GM21723 (cell line): ENCODE results near the gene HTR2B.
"Not testable (repeated sequence)": the region's sequence is repeated elsewhere in the genome, so short reads cannot be mapped to it uniquely, and the experiment has no call there.

Source experiments
- ATAC-seq: cut with Tn5 transposase; IDR thresholded peaks from one replicate; pipeline ENCODE4 v1.9.1; 2021; ENCODE audit warnings: mild to moderate bottlenecking, moderate library complexity; ENCODE audit not compliant: unreplicated experiment

Gene HTR2B

GRCh38 chr2:231134910-231135655, 10.2 kb upstream of the HTR2B start:
- ATAC-seq: no peak

GRCh38 chr2:231133365-231134099, 8.7 kb upstream of the HTR2B start:
- no peak for ATAC-seq

DNA sequence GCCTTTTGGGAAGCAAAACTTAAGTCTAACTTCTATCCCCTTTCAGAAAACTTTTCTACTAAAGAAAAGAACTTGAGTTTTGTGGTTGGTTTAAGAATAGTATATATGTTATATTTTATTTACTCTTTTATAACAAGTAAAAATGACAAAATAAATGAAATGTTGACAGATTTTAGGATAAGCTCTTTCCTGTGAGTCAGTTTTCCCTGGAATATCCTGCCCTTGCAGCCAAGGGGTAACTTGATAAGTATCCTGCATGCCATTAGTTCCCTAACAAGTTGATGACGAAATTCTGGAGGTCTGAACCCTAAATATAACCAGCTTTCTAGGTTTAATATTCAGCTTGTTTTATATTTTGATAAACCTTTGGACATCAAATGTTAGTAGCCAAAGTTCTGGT, 7.3 kb upstream of the HTR2B start:
- no peak for ATAC-seq

DNA sequence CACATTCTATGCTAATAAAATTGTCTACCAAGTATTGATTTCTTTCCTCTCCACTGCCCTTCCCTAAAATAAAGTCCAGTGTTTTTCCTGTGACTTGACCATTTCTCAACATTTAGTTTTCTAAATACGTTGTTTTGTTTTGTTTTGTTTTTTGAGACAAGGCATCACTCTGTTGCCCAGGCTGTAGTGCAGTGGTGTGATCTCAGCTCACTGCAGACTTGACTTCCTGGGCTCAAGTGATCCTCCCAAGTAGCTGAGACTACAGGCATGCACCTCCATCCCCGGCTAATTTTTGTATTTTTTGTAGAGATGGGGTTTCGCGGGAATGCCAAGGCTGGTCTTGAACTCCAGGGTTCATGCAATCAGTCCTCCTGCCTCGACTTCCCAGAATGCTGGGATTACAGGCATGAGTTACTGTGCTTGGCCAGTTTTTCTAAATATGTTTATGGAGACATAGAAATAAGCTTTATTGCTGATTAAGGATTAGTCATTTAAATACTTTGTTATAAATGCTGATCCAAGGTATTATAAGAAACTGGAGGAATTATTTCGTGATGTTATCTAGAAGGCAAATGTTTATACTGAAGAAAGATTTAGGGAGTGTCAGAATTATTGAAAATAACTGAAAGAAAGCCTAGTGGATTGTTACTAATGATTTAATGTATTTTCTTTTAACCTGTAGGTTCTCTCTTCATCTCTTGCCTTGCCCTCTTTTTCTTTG, 5.7 kb upstream of the HTR2B start:
- ATAC-seq: no peak

DNA sequence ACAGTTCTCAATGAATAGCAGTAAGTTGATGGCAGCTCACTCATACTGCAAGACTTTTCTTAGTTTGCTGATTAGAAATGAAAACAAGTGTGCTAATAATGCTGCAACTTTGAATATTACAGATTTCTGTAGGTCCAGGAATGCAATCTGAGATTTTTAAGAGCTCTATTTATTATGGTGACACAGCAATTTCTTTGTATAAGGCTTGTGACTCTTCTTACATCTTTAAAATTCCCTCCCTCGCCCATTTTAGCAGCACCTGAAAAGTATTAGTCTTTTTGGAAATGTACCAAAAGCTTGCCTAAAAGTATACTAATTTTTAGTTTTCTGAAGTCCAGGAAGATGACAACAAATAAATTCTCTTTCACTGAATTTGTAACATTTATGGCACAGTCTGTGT, 4.4 kb upstream of the HTR2B start:
- no peak for ATAC-seq

GRCh38 chr2:231128541-231128940, 3.7 kb upstream of the HTR2B start:
- no peak for ATAC-seq

- ATAC-seq: no peak
Observed at GRCh38 chr2:231127936-231128335, 3.1 kb upstream of the HTR2B start.

DNA sequence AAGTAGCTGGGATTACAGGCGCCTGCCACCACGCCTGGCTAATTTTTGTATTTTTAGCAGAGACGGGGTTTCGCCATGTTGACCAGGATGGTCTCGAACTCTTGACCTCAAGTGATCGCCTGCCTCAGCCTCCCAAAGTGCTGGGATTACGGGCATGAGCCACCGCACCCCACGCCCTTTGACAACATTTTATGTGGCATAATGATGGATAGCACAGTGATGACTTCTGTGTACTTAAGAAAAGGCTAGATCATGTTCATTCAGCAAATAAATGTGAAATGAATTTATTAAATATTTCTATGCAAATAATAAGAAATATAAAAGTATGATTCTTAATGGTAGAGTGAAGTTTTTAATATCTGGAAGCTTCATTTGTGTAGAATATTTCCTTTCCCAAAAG, 2.6 kb upstream of the HTR2B start:
- no peak for ATAC-seq

DNA sequence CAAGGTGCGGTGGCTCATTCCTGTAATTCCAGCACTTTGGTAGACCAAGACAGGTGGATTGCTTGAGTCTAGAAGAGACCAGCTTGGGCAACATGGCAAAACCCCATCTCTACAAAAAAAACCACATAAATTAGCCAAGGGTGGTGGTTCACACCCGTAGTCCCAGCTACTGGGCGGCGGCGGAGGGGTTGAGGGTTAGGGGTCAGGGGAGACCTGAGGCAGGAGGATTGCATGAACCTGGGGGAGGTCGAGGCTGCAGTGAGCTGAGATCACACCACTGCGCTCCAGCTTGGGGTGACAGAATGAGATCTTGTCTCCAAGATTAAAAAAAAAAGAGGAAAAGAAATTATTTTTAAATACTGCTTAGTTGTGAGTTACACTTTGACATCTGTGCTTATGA, 1.3 kb upstream of the HTR2B start:
- ATAC-seq: no peak

- no peak for ATAC-seq
Observed at GRCh38 chr2:231123362-231123898, 1.4 kb downstream of the HTR2B start.

- ATAC-seq: no peak
Observed at GRCh38 chr2:231118614-231118942, 6.3 kb downstream of the HTR2B start.

GRCh38 chr2:231117922-231118613, 6.8 kb downstream of the HTR2B start:
- no peak for ATAC-seq

GRCh38 chr2:231117148-231117547, 7.7 kb downstream of the HTR2B start:
- ATAC-seq: no peak

GRCh38 chr2:231115651-231116050, 9.2 kb downstream of the HTR2B start:
- no peak for ATAC-seq

GRCh38 chr2:231113489-231113888, 11.4 kb downstream of the HTR2B start:
- ATAC-seq: no peak

DNA sequence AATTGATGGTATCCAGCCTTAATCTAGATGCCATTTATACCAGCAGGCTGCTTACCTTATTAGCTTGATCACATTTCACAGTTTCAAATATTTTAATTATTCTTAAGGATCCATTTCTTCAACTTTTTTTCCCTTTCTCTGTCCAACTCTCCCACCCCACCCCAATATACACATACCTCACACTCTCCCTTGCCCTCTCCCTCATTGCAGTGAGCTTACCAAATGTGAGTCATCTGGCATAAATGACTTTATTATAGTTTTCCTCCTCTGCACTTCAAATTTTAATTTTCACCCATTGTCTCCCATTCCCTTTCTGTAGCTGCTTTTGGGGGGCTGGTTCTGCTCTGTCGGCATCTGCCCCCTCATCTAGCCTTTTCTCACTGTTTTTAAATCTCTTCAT, 12.9 kb downstream of the HTR2B start:
- no peak for ATAC-seq

GRCh38 chr2:231110551-231110950, 14.3 kb downstream of the HTR2B start:
- ATAC-seq: no peak

DNA sequence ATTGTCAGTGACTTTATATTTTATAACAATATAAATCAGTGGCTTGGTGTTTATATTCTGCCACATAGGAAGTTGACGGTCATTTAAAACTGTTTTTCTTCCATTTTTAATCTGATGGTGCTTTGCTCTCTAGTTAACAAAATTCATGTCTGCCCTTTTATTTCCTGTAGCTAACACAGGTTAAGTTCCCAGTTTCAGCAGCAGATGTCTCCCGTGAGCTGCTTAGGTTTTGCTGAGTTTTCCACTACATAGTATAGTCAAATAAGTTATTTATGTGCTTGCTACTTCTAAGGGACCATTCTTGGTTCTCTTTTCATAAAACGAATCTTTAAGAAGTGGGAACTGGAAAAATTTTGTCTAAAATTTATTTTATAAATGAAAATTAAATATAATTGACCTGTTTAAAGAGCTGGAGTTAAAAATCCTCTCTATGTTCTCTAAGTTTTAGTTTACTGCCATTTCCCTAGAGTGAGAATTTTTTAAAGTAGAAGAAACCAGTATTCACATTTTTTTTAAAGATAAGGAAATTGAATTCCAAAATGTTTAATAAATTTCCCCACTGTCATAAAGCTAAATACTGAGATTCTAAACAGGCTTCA, 20.6 kb downstream of the HTR2B start:
- ATAC-seq: peak; percentile 77

DNA sequence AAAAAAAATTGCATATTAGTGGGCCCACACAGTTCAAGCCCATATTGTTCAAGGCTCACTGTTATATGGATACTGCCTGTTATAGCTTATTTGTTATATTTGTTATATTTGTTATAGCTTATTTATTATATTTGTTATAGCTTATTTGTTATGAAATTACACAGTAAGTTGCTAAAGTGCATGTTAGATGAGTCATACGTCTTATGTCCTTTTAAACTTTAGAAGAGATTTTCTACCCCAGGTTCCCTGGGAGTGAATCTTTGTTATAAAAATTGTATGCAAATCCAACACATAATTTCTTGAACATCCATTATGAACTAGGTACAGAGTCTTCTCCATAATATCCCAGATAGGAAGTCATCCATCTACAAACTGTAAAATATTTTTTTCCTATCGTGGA, 22.1 kb downstream of the HTR2B start:
- ATAC-seq: no peak

- ATAC-seq: no peak
Observed at GRCh38 chr2:231100990-231101389, 23.9 kb downstream of the HTR2B start.

DNA sequence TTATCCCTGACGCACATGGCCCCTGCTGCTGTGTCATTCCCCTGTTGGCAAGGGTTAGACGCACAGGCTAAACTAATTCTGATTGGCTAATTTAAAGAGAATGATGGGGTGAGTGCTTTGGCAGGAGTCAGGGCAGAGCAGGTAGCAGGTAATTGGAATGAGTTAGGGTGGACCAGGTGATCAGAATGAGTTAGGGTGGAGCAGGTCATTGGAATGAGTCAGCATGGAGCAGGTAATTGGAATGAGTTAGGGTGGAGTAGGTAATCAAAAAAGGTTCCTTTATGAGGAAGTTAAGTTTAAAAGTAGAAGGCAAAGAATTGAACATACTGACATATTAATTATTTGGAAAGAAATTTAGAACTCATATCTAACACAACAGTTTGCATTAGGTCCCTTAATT, 24.5 kb downstream of the HTR2B start:
- not testable (repeated sequence) for ATAC-seq
